Body of pancreas (tissue), 4 donors: ENCODE results near the gene ABCC9.

Experiments used
- CTCF ChIP-seq, 7 experiments: fragments of 450-650 bp in 4 of 7; fragments of 200-600 bp in 3 of 7; sonication (generic) in 3 of 7; IDR thresholded peaks; one replicate each; pipeline ENCODE4 v1.5.1; 2016 to 2019; ENCODE audit warnings: antibody characterized with exemption in 7 of 7
- POLR2A ChIP-seq, 3 donors: fragments of 450-650 bp; IDR thresholded peaks; one replicate each; pipeline ENCODE4 v1.6.1; 2016; ENCODE audit warnings: antibody characterized with exemption in 3 of 3, mild to moderate bottlenecking in 2 of 3

- TF ChIP-seq CTCF (IDR thresholded peaks at IDR 0.05) (no peak), POLR2A (IDR thresholded peaks at IDR 0.05) (no peak)
Observed at GRCh38 chr12:21972055-21972454, 30.8 kb upstream of the ABCC9 start.
